DND-41 (cell line): ENCODE data around the gene OGN.
A peak's percentile ranks its signal among the peaks of the same experiment; 100 is the strongest.

ENCODE experiments used
- ATAC-seq: fragments of 200-7000 bp; cut with Tn5 transposase; 3 replicates; pipeline ENCODE4 v1.9.1; 2021; ENCODE audit warnings: low read depth; ENCODE audit not compliant: insufficient read depth
- DNase-seq: peaks from one replicate; pipeline ENCODE4 v3.0.0-alpha.2; 2020
- H2AFZ ChIP-seq: 2 replicates; pipeline ENCODE4 v1.6.0; 2012; ENCODE audit warnings: low read depth, low read length
- H3K27ac ChIP-seq: 2 replicates; pipeline ENCODE4 v1.5.1; 2012; ENCODE audit warnings: low read length, inconsistent platforms
- H3K27me3 ChIP-seq: fragments of 200-600 bp; sonication (generic); 2 replicates; pipeline ENCODE4 v1.6.0; 2012; ENCODE audit warnings: low read length, mild to moderate bottlenecking, inconsistent platforms; ENCODE audit not compliant: insufficient read depth, poor library complexity
- H3K36me3 ChIP-seq: 2 replicates; pipeline ENCODE4 v1.5.1; 2012; ENCODE audit warnings: low read length, inconsistent platforms; ENCODE audit not compliant: insufficient read depth
- H3K4me1 ChIP-seq: 2 replicates; pipeline ENCODE4 v1.5.1; 2012; ENCODE audit warnings: mild to moderate bottlenecking, low read length; ENCODE audit not compliant: insufficient read depth
- H3K4me2 ChIP-seq: 2 replicates; pipeline ENCODE4 v1.6.0; 2012; ENCODE audit warnings: mild to moderate bottlenecking, moderate library complexity, low read length, inconsistent platforms; ENCODE audit not compliant: insufficient read depth
- H3K4me3 ChIP-seq, 2 experiments: fragments of 200-600 bp in 1 of 2; shearing (Covaris generic) in 1 of 2; 2 replicates each; pipeline ENCODE4 v1.5.1; 2012 to 2016; ENCODE audit warnings: inconsistent platforms in 2 of 2, low read length in 2 of 2, mild to moderate bottlenecking in 2 of 2, low read depth in 1 of 2, moderate library complexity in 1 of 2
- H3K79me2 ChIP-seq: 2 replicates; pipeline ENCODE4 v1.6.0; 2012; ENCODE audit warnings: low read length, inconsistent platforms; ENCODE audit not compliant: insufficient read depth
- H3K9ac ChIP-seq: 2 replicates; pipeline ENCODE4 v1.6.0; 2012; ENCODE audit warnings: low read depth, mild to moderate bottlenecking, inconsistent platforms, low read length, moderate library complexity
- H3K9me3 ChIP-seq: 2 replicates; pipeline ENCODE4 v1.5.1; 2012; ENCODE audit warnings: low read length, moderate library complexity, mild to moderate bottlenecking, inconsistent platforms; ENCODE audit not compliant: insufficient read depth, severe bottlenecking
- H4K20me1 ChIP-seq: 2 replicates; pipeline ENCODE4 v1.6.0; 2012; ENCODE audit warnings: low read length; ENCODE audit not compliant: insufficient read depth
- EZH2 ChIP-seq: IDR thresholded peaks from 3 replicates; pipeline ENCODE4 v1.6.1; 2012; ENCODE audit warnings: borderline replicate concordance, low read depth, mild to moderate bottlenecking, moderate library complexity, low read length, inconsistent platforms; ENCODE audit not compliant: severe bottlenecking
- TF ChIP-seq, protein P1 (sequence below): IDR thresholded peaks from 2 replicates; pipeline ENCODE4 v1.5.1; 2012; ENCODE audit warnings: borderline replicate concordance, low read length, moderate library complexity, mild to moderate bottlenecking; ENCODE audit not compliant: poor library complexity, severe bottlenecking; ENCODE audit errors: extremely low read depth

The OGN gene

DNA sequence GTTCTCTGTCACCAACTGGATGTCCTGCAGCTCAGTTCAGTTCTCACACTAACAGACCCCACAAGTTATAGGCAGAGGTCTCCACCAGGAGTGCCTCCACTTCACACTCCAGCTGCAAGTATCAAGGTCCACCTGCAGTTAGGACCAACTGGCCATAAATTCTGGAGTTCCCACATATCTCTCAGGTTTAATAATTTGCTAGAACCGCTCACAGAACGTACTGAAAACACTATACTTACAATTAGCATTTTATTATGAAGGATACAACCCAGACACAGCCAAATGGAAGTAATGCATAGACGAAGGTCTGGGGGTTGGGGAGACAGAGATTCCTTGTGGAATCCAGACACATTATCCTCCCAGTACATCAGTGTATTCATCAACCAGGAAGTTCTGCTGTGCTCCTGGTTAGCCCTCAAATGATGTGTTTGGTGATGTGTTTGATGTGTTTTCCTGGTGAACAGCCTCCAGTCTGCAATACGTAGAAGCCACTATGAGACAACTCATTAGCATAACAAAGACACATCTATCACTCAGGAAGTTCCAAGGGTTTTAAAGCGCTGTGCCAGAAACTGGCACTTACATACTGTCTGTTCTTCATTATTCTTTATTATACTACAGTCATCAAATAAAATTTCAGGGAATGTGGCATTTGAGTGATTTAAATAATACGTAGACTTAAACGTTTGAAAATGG is 25.4 kb downstream of the OGN start:
- Histone ChIP-seq H3K79me2 (no peaks in the 10 kb centered on the region; the same call in 1 of the 2 replicates), H3K36me3 (peaks cover 17% of the 10 kb centered on the region), H4K20me1 (no peaks in the 10 kb centered on the region), H3K4me2 (no peak overlapping the region), H3K4me3 (no peak overlapping the region), H3K9ac (no peak overlapping the region), H3K27me3 (no peaks in the 10 kb centered on the region), H3K9me3 (peaks cover 3% of the 10 kb centered on the region), H3K27ac (no peak overlapping the region; the same call in 1 of the 2 replicates), H2AFZ (no peak overlapping the region), H3K4me1 (peaks cover 11% of the 10 kb centered on the region; the same call in 1 of the 2 replicates)
- peak; percentile 99 for ATAC-seq
- TF ChIP-seq EZH2: no peak
- TF ChIP-seq, protein P1, sequence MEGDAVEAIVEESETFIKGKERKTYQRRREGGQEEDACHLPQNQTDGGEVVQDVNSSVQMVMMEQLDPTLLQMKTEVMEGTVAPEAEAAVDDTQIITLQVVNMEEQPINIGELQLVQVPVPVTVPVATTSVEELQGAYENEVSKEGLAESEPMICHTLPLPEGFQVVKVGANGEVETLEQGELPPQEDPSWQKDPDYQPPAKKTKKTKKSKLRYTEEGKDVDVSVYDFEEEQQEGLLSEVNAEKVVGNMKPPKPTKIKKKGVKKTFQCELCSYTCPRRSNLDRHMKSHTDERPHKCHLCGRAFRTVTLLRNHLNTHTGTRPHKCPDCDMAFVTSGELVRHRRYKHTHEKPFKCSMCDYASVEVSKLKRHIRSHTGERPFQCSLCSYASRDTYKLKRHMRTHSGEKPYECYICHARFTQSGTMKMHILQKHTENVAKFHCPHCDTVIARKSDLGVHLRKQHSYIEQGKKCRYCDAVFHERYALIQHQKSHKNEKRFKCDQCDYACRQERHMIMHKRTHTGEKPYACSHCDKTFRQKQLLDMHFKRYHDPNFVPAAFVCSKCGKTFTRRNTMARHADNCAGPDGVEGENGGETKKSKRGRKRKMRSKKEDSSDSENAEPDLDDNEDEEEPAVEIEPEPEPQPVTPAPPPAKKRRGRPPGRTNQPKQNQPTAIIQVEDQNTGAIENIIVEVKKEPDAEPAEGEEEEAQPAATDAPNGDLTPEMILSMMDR: no peak
- peak; percentile 33 for DNase-seq

DNA sequence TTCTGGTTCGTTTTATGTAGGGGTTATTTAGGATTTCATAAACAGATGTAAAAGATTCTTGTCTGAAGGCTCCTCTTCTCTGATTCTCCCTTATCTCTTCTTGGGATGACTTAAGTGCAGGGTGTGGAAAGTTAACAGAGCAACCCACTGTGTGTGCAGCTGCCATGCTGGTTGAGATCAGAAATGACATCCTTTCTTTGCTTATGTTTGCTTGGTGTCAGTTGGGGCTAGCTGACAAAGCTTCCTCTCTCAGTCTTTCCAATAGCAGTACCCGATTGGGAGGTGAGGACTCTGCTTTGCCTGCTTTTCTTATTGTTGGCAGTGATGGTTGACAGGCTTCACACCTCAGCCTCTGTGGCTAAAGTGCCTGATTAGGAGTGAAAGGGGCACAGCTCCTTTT is 26.5 kb downstream of the OGN start:
- Histone ChIP-seq H3K4me1 (peaks cover 11% of the 10 kb centered on the region; the same call in 1 of the 2 replicates), H3K79me2 (peaks cover 3% of the 10 kb centered on the region; the same call in 1 of the 2 replicates), H4K20me1 (no peaks in the 10 kb centered on the region), H3K4me2 (no peak overlapping the region), H3K36me3 (peaks cover 21% of the 10 kb centered on the region), H3K9me3 (peaks cover 4% of the 10 kb centered on the region), H3K9ac (no peak overlapping the region), H3K4me3 (no peak overlapping the region), H3K27ac (no peak overlapping the region), H3K27me3 (no peaks in the 10 kb centered on the region), H2AFZ (no peak overlapping the region)
- TF ChIP-seq, protein P1: no peak
- TF ChIP-seq EZH2: no peak
- ATAC-seq (no peak), DNase-seq (no peak)

DNA sequence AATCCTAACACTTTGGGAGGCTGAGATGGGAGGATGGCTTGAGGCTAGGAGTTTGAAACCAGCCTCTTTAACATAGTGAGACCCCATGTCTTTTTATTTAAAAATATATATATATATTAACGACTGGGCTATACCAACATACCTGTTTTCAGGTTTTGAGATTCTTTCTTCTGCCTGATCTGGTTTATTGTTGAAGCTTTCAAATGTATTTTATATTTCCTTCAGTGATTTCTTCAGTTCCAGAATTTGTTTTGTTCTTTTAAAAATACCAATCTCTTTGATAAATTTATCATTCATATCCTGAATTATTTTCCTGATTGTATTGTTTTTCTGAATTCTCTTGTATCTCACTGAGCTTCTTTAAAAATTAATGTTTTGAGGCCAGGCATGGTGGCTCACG is 31.2 kb downstream of the OGN start:
- no peak for ATAC-seq
- Histone ChIP-seq H3K4me3 (no peak overlapping the region), H3K4me2 (no peak overlapping the region), H2AFZ (no peak overlapping the region), H3K36me3 (peaks cover 7% of the 10 kb centered on the region; the same call in 1 of the 2 replicates), H3K27ac (no peak overlapping the region), H3K4me1 (no peaks in the 10 kb centered on the region), H3K79me2 (peaks cover 19% of the 10 kb centered on the region; the same call in 1 of the 2 replicates), H3K27me3 (no peaks in the 10 kb centered on the region), H3K9ac (no peak overlapping the region), H4K20me1 (no peaks in the 10 kb centered on the region), H3K9me3 (peaks cover 10% of the 10 kb centered on the region)
- no peak for DNase-seq
- no peak for TF ChIP-seq EZH2
- TF ChIP-seq, protein P1: no peak
